ENCODE results near the gene CCL8.

GRCh38 chr17:34349751-34350150 lies 30.5 kb downstream of the CCL8 start:
- TF ChIP-seq ZNF274 (IDR thresholded peaks at IDR 0.05; ENCODE audit: low read depth, low read length) (no peak), SUZ12 (IDR thresholded peaks at IDR 0.05; ENCODE audit: extremely low read depth, insufficient read depth, insufficient read length) (no peak), YY1 (IDR thresholded peaks at IDR 0.05; ENCODE audit: insufficient read depth, insufficient read length) (no peak)

Data from NT2/D1 (cell line).